Transverse colon (tissue), 4 donors: Measurements from ENCODE around the gene CREB5. TPM values are rescaled to one million over a fixed set of nuclear protein-coding genes. Genes with fewer than 3 reads are reported as not detected.

Experiments
- DNase-seq: peaks from one replicate; pipeline ENCODE4 v3.0.0-alpha.2; 2019
- H3K27ac ChIP-seq, 4 donors: fragments of 200-600 bp; sonication (generic); 2 replicates each; pipeline ENCODE4 v1.5.1; 2016 to 2018; ENCODE audit warnings: inconsistent platforms in 4 of 4
- H3K27me3 ChIP-seq: fragments of 200-600 bp; sonication (generic); 2 replicates; pipeline ENCODE4 v1.5.1; 2017; ENCODE audit warnings: inconsistent platforms
- H3K36me3 ChIP-seq, 4 donors: fragments of 200-600 bp; sonication (generic); 2 replicates each; pipeline ENCODE4 v1.5.1; 2017 to 2019; ENCODE audit warnings: inconsistent platforms in 4 of 4
- H3K4me1 ChIP-seq, 4 donors: fragments of 200-600 bp; sonication (generic); 2 replicates each; pipeline ENCODE4 v1.5.1; 2017 to 2020; ENCODE audit warnings: inconsistent platforms in 4 of 4
- H3K4me3 ChIP-seq, 4 donors: fragments of 200-600 bp; sonication (generic); 1 replicate in 1 of 4; 2 replicates in 3 of 4; pipeline versions ENCODE4 v1.5.1 to v1.6.1; 2017 to 2019; ENCODE audit warnings: inconsistent platforms in 4 of 4
- H3K9me3 ChIP-seq, 2 donors: fragments of 200-600 bp; sonication (generic); 2 replicates each; pipeline ENCODE4 v1.5.1; 2017 to 2019; ENCODE audit warnings: inconsistent platforms in 2 of 2
- CTCF ChIP-seq, 5 experiments: fragments of 200-600 bp in 3 of 5; fragments of 450-650 bp in 2 of 5; sonication (generic) in 3 of 5; IDR thresholded peaks; 1 replicate in 2 of 5; 2 replicates in 3 of 5; pipeline ENCODE4 v1.5.1; 2016 to 2017; ENCODE audit warnings: antibody characterized with exemption in 5 of 5, inconsistent platforms in 3 of 5, mild to moderate bottlenecking in 2 of 5, moderate library complexity in 1 of 5
- EP300 ChIP-seq: sonication (generic); formaldehyde crosslinking; IDR thresholded peaks from one replicate; pipeline ENCODE4 v1.6.1; 2017; ENCODE audit warnings: antibody characterized with exemption, low read depth
- POLR2A ChIP-seq: fragments of 450-650 bp; IDR thresholded peaks from one replicate; pipeline ENCODE4 v1.6.1; 2016; ENCODE audit warnings: antibody characterized with exemption, mild to moderate bottlenecking, moderate library complexity
- POLR2AphosphoS5 ChIP-seq, 3 donors: sonication (generic); formaldehyde crosslinking; IDR thresholded peaks; one replicate each; pipeline ENCODE4 v1.6.1; 2016; ENCODE audit warnings: antibody characterized with exemption in 3 of 3
- WGBS, 2 donors: methylation state at CpG; one replicate each; pipeline ENCODE4 v1.1.5; 2018; ENCODE audit warnings: low coverage in 1 of 2; 5-methylcytosine and 5-hydroxymethylcytosine counted together
- in situ Hi-C, 4 donors: fragments of 200-750 bp; cut with MboI; loops; one replicate each; pipeline versions ENCODE4 v1.15.0 to v1.15.1; 2017; ENCODE audit warnings: low sequenced_read_pairs in 3 of 4, low pct_ligation_motif_present in 1 of 4, low pct_unique_long_range_greater_than_20kb in 1 of 4
- intact Hi-C: fragments of 100-400 bp; cut with DNase I; formaldehyde crosslinking; loops from one replicate; pipeline ENCODE4 v1.15.1; 2023; ENCODE audit warnings: low total_unique reads
- total RNA-seq, 4 donors: library from RNA; depleted of rRNA; stranded (reverse); fragments of >200 nt; gene quantifications; one replicate each; pipeline ENCODE4 v1.1.0, GENCODE V29; 2016

CREB5 gene
- total RNA-seq, 4 donors from 2014 or later: 3.0 to 12.2 (median 7.0) TPM

GRCh38 chr7:28456044-28456443 lies 43.7 kb downstream of the CREB5 start:
- TF ChIP-seq EP300 (no peak), POLR2AphosphoS5 (IDR thresholded peaks at IDR 0.05) (no peak), CTCF (IDR thresholded peaks at IDR 0.05) (no peak), POLR2A (no peak)
- DNase-seq: no peak
- WGBS, 2 donors: 37 to 50% methylated on average over 1 of the region's 1 CpG
- no peaks in the 10 kb centered on the region for H3K4me1 ChIP-seq
- intact Hi-C loops: no loop called here
- in situ Hi-C loops: no loop called here
- H3K9me3 ChIP-seq: no peaks in the 10 kb centered on the region
- H3K27ac ChIP-seq: no peak overlapping the region
- H3K4me3 ChIP-seq: no peak overlapping the region
- no peaks in the 10 kb centered on the region for H3K36me3 ChIP-seq
- H3K27me3 ChIP-seq: no peaks in the 10 kb centered on the region

GRCh38 chr7:28458732-28459131 lies 46.4 kb downstream of the CREB5 start:
- WGBS, 2 donors: 77% methylated on average over 8 of the region's 8 CpGs; no CpG with 5 or more reads in 1 of the 2 donors
- no peak overlapping the region for H3K4me3 ChIP-seq
- in situ Hi-C loops (no loop called here), intact Hi-C loops (no loop called here)
- no peak for DNase-seq
- H3K36me3 ChIP-seq: no peaks in the 10 kb centered on the region
- no peaks in the 10 kb centered on the region for H3K9me3 ChIP-seq
- TF ChIP-seq POLR2A (no peak), POLR2AphosphoS5 (IDR thresholded peaks at IDR 0.05) (no peak), EP300 (no peak), CTCF (IDR thresholded peaks at IDR 0.05) (no peak)
- no peak overlapping the region for H3K27ac ChIP-seq
- no peaks in the 10 kb centered on the region for H3K4me1 ChIP-seq
- H3K27me3 ChIP-seq: no peaks in the 10 kb centered on the region

GRCh38 chr7:28459306-28459705 lies 47.0 kb downstream of the CREB5 start:
- no peak overlapping the region for H3K27ac ChIP-seq
- no peaks in the 10 kb centered on the region for H3K36me3 ChIP-seq
- DNase-seq: no peak
- H3K9me3 ChIP-seq: no peaks in the 10 kb centered on the region
- 78 to 100% methylated on average over 1 to 4 of the region's 4 CpGs for WGBS, 2 donors
- in situ Hi-C loops (no loop called here), intact Hi-C loops (no loop called here)
- H3K4me1 ChIP-seq: no peaks in the 10 kb centered on the region
- no peak overlapping the region for H3K4me3 ChIP-seq
- TF ChIP-seq POLR2A: no peak
- TF ChIP-seq POLR2AphosphoS5 (IDR thresholded peaks at IDR 0.05): no peak
- TF ChIP-seq EP300: no peak
- H3K27me3 ChIP-seq: no peaks in the 10 kb centered on the region

- Histone ChIP-seq H3K36me3 (no peaks in the 10 kb centered on the region), H3K4me3 (no peak overlapping the region), H3K4me1 (no peaks in the 10 kb centered on the region), H3K9me3 (no peaks in the 10 kb centered on the region), H3K27me3 (peaks cover 6% of the 10 kb centered on the region), H3K27ac (no peak overlapping the region)
- in situ Hi-C loops: no loop called here
- no peak for DNase-seq
- no peak for TF ChIP-seq POLR2AphosphoS5 (IDR thresholded peaks at IDR 0.05)
- TF ChIP-seq EP300: no peak
- TF ChIP-seq POLR2A: no peak
- no peak for TF ChIP-seq CTCF (IDR thresholded peaks at IDR 0.05)
- intact Hi-C loops: no loop called here
- WGBS, 2 donors: 73% methylated on average over 2 of the region's 2 CpGs; no CpG with 5 or more reads in 1 of the 2 donors
These were observed 53.4 kb downstream of the CREB5 start for GRCh38 chr7:28465697-28466096.

GRCh38 chr7:28466341-28466740 lies 54.0 kb downstream of the CREB5 start:
- DNase-seq: no peak
- H3K27ac ChIP-seq: no peak overlapping the region
- intact Hi-C loops (no loop called here), in situ Hi-C loops (no loop called here)
- no peaks in the 10 kb centered on the region for H3K36me3 ChIP-seq
- TF ChIP-seq CTCF (IDR thresholded peaks at IDR 0.05) (no peak), POLR2A (no peak)
- no peaks in the 10 kb centered on the region for H3K9me3 ChIP-seq
- H3K4me3 ChIP-seq: no peak overlapping the region
- no peaks in the 10 kb centered on the region for H3K4me1 ChIP-seq
- WGBS, 2 donors: 20 to 58% methylated on average over 1 to 8 of the region's 8 CpGs
- H3K27me3 ChIP-seq: peaks cover 6% of the 10 kb centered on the region
